ENCODE results near the gene PCK2.
"Not testable (repeated sequence)": the region's sequence is repeated elsewhere in the genome, so short reads cannot be mapped to it uniquely, and the experiment has no call there.

The PCK2 gene

GRCh38 chr14:24093901-24094840 is at the start of gene PCK2:
Gene PCK2 (plus strand): TSS chr14:24094311. CDS start chr14:24094406, 95 bp downstream.
- DNase-seq, result peak; percentile 83 to 86

GRCh38 chr14:24049002-24049401 is 45.1 kb upstream of the PCK2 start:
- not testable (repeated sequence) for DNase-seq

- DNase-seq, result not testable (repeated sequence)
These were observed 43.4 kb upstream of the PCK2 start for GRCh38 chr14:24050753-24051152.

GRCh38 chr14:24051176-24051788 is 42.8 kb upstream of the PCK2 start:
- DNase-seq, result no peak

- DNase-seq, result peak; percentile 45 to 52
These were observed 42.1 kb upstream of the PCK2 start, which contains the start of gene CARMIL3 for GRCh38 chr14:24051789-24052655. Gene CARMIL3 (plus strand): TSS chr14:24052009. CDS start chr14:24052154, 145 bp downstream.

GRCh38 chr14:24052656-24053547 is 41.2 kb upstream of the PCK2 start:
- peak; percentile 35 to 36 for DNase-seq

GRCh38 chr14:24053548-24054323 is 40.4 kb upstream of the PCK2 start:
- no peak for DNase-seq

- no peak for DNase-seq
These were observed 39.8 kb upstream of the PCK2 start for GRCh38 chr14:24054324-24054641.

GRCh38 chr14:24054646-24055045 is 39.5 kb upstream of the PCK2 start:
- DNase-seq, result no peak

- DNase-seq, result no peak
These were observed 37.9 kb upstream of the PCK2 start for GRCh38 chr14:24055971-24056799.

GRCh38 chr14:24056800-24057184 is 37.3 kb upstream of the PCK2 start:
- DNase-seq, result no peak

- no peak for DNase-seq
These were observed 36.8 kb upstream of the PCK2 start for GRCh38 chr14:24057271-24057670.

- DNase-seq, result no peak
These were observed 36.2 kb upstream of the PCK2 start for GRCh38 chr14:24057867-24058259.

- peak in 1 of 2 donors; percentile 49 for DNase-seq
These were observed 35.7 kb upstream of the PCK2 start for GRCh38 chr14:24058260-24058950.

GRCh38 chr14:24058951-24059475 is 35.1 kb upstream of the PCK2 start:
- DNase-seq, result no peak

- no peak for DNase-seq
These were observed 34.2 kb upstream of the PCK2 start for GRCh38 chr14:24059841-24060388.

- no peak for DNase-seq
These were observed 33.7 kb upstream of the PCK2 start for GRCh38 chr14:24060443-24060842.

GRCh38 chr14:24060984-24061913 is 32.9 kb upstream of the PCK2 start:
- DNase-seq, result no peak

Data from stimulated activated CD4-positive, alpha-beta T cell treated with anti-CD3 and anti-CD28 coated beads, Interleukin-2, amount 100 ng/mL, for 48 hours (primary cell).